ENCODE data around the gene NAXE. TPM values are rescaled to one million over a fixed set of nuclear protein-coding genes. Genes with fewer than 3 reads are reported as not detected.

Gene NAXE
- total RNA-seq, 1 experiment from 2014 or later = 96.6 TPM

DNA sequence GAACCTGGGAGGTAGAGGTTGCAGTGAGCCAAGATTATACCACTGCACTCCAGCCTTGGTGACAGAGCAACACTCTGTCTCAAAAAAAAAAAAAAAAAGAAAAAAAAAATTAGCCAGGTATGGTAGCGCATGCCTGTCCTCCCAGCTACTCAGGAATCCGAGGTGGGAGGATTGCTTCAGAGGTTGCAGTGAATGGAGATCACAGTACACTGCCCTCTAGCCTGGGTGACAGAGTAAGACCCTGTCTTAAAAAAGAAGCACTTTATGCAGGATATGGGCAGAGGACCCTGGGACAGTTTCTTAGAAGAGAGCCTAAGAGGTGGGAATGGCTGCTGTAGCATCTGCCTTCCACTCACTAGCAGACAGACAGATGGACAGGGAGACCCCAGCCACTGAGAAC lies 42.2 kb upstream of the NAXE start:
- no peak overlapping the region for H3K4me2 ChIP-seq (ENCODE audit: insufficient read depth, insufficient read length, low read length)
- H3K4me1 ChIP-seq (ENCODE audit: insufficient read depth, low read length) = no peaks in the 10 kb centered on the region
- H3K9ac ChIP-seq (ENCODE audit: extremely low read depth, insufficient read length, low read length) = no peak overlapping the region
- H4K5ac ChIP-seq (ENCODE audit: insufficient read length, low read depth, low read length) = no peak overlapping the region
- H2BK5ac ChIP-seq (ENCODE audit: insufficient read length, low read length) = no peak overlapping the region
- no CpG with 5 or more reads among the region's 2 CpGs for WGBS (ENCODE audit: extremely low coverage, insufficient read length, low lambda C conversion rate)
- H2AFZ ChIP-seq (ENCODE audit: low read length) = no peak overlapping the region
- Mint-ChIP-seq H3K9me3 (no peaks in the 10 kb centered on the region), H3K4me3 (no peak overlapping the region), H3K27me3 (ENCODE audit: low read depth) (no peaks in the 10 kb centered on the region), H3K36me3 (ENCODE audit: insufficient read depth in 1 of 3, low read depth in 3 of 3) (peaks cover 10 to 51% (median 41%) of the 10 kb centered on the region in 3 experiments), H3K27ac (no peak overlapping the region; a peak in 1 of 7 replicates), H3K4me1 (no peaks in the 10 kb centered on the region)
- no peak overlapping the region for H3K18ac ChIP-seq (ENCODE audit: insufficient read length, low read depth, low read length)
- no peak overlapping the region for H3K14ac ChIP-seq (ENCODE audit: insufficient read depth, low read length)
- H3K56ac ChIP-seq (ENCODE audit: insufficient read length, low read depth, low read length) = no peak overlapping the region
- no peaks in the 10 kb centered on the region for H3K23me2 ChIP-seq (ENCODE audit: insufficient read length, low read depth, low read length, poor library complexity, severe bottlenecking)
- H2BK12ac ChIP-seq (ENCODE audit: insufficient read length, low read depth, low read length) = no peak overlapping the region
- H3K79me2 ChIP-seq (ENCODE audit: insufficient read depth, low read length) = no peaks in the 10 kb centered on the region
- no peak overlapping the region for H3K27ac ChIP-seq (ENCODE audit: insufficient read length, low read depth, low read length)
- no peak overlapping the region for H2AK5ac ChIP-seq (ENCODE audit: insufficient read length, low read length)
- no peak overlapping the region for H3K23ac ChIP-seq (ENCODE audit: insufficient read length, low read depth, low read length)
- H4K91ac ChIP-seq (ENCODE audit: insufficient read length, low read depth, low read length) = no peak overlapping the region
- no peak overlapping the region for H3T11ph ChIP-seq (ENCODE audit: low read length)
- no peak overlapping the region for H4K8ac ChIP-seq (replicated peaks; ENCODE audit: insufficient read length, low read depth, low read length)
- no peak overlapping the region for H2BK20ac ChIP-seq (ENCODE audit: low read depth, low read length, poor library complexity, severe bottlenecking)
- DNase-seq = no peak
- no peaks in the 10 kb centered on the region for H3K79me1 ChIP-seq (ENCODE audit: insufficient read depth, low read depth, low read length, poor library complexity, severe bottlenecking)
- H3K9me3 ChIP-seq (ENCODE audit: control insufficient read depth, low read depth, low read length) = no peaks in the 10 kb centered on the region
- H4K20me1 ChIP-seq (ENCODE audit: control insufficient read depth, insufficient read depth, insufficient read length) = no peaks in the 10 kb centered on the region
- no peak overlapping the region for H3K4ac ChIP-seq (ENCODE audit: low read depth, low read length)
- no peaks in the 10 kb centered on the region for H3K27me3 ChIP-seq (ENCODE audit: insufficient read depth, low read length)
- H2BK120ac ChIP-seq (ENCODE audit: low read depth, low read length, poor library complexity, severe bottlenecking) = no peak overlapping the region
- H2BK15ac ChIP-seq (ENCODE audit: low read depth, low read length) = no peak overlapping the region
- TF ChIP-seq, protein P1, sequence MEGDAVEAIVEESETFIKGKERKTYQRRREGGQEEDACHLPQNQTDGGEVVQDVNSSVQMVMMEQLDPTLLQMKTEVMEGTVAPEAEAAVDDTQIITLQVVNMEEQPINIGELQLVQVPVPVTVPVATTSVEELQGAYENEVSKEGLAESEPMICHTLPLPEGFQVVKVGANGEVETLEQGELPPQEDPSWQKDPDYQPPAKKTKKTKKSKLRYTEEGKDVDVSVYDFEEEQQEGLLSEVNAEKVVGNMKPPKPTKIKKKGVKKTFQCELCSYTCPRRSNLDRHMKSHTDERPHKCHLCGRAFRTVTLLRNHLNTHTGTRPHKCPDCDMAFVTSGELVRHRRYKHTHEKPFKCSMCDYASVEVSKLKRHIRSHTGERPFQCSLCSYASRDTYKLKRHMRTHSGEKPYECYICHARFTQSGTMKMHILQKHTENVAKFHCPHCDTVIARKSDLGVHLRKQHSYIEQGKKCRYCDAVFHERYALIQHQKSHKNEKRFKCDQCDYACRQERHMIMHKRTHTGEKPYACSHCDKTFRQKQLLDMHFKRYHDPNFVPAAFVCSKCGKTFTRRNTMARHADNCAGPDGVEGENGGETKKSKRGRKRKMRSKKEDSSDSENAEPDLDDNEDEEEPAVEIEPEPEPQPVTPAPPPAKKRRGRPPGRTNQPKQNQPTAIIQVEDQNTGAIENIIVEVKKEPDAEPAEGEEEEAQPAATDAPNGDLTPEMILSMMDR (conservative IDR thresholded peaks at IDR 0.05) = peak; percentile 30; the same call in 1 of the 3 replicates

All from H9 (cell line).